Measurements from ENCODE around the gene SETD7.

SETD7 gene

DNA sequence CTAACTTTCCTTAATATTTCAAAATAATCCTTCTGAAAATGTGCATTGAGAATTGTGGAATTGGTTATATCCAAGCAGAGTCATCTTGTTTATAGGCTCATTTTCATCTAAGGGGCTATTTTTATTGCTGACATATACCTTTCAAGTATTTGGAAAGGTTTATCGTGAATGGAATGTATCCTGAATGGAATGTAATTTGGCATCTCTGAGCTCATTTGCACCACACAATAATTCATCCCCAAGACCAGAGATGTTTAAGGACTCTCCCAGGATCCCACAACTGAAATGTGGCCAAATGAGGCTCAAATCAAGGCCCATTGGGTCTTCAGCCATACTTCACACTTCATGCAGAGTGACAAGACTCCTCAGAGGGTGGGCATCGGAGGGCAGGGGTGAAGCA is 7.5 kb upstream of the SETD7 start:
- Histone ChIP-seq H4K20me1 (ENCODE audit: low read depth, low read length) (no peaks in the 10 kb centered on the region), H3K9me2 (replicated peaks; ENCODE audit: insufficient read depth, low read length) (no peaks in the 10 kb centered on the region), H3K4me2 (ENCODE audit: low read depth, low read length, poor library complexity, severe bottlenecking) (no peak overlapping the region)

DNA sequence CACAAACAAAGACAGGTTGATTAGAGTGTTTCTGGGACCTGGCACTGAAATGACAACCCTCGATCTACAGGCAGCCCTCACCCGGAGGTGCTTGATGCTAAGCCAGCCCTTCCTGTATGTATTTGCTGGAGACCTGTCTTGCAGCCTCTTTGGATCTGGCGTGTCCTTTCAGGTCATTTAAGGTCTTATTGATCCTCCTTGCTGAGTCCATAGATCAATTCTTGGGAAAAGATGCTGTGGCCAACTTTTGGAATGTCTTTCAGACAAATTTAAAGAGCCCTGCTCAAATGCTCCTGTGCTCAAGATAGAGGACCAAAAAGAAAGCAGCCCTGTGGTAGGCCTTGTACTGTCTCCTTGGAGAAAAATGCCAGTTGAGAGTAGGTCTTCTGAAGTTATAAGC is 6.8 kb upstream of the SETD7 start:
- Histone ChIP-seq H3K27ac (ENCODE audit: low read depth, low read length) (no peak overlapping the region), H3K79me2 (ENCODE audit: insufficient read depth, low read length) (no peaks in the 10 kb centered on the region), H3K4me3 (ENCODE audit: insufficient read depth, low read length, poor library complexity, severe bottlenecking) (no peak overlapping the region), H3K9ac (ENCODE audit: low read length) (no peak overlapping the region), H3K4me2 (ENCODE audit: low read depth, low read length, poor library complexity, severe bottlenecking) (no peak overlapping the region), H3K9me2 (replicated peaks; ENCODE audit: insufficient read depth, low read length) (no peaks in the 10 kb centered on the region), H3K27me3 (ENCODE audit: low read length) (no peaks in the 10 kb centered on the region), H3K36me3 (ENCODE audit: low read length) (no peaks in the 10 kb centered on the region), H2AFZ (ENCODE audit: low read depth, low read length, severe bottlenecking) (no peak overlapping the region), H4K20me1 (ENCODE audit: low read depth, low read length) (no peaks in the 10 kb centered on the region), H3K9me3 (ENCODE audit: insufficient read depth, low read length) (no peaks in the 10 kb centered on the region), H3F3A (ENCODE audit: insufficient read depth) (peaks cover 4% of the 10 kb centered on the region)
- no peak for TF ChIP-seq EZH2phosphoT487 (conservative IDR thresholded peaks at IDR 0.05; ENCODE audit: low read length)
- TF ChIP-seq CTCF (IDR thresholded peaks at IDR 0.05; ENCODE audit: insufficient read depth, low read length, poor library complexity, severe bottlenecking) = no peak

More for the DNA sequence above, 7.5 kb upstream of the SETD7 start:
- H3K36me3 ChIP-seq (ENCODE audit: low read length) = no peaks in the 10 kb centered on the region
- no peaks in the 10 kb centered on the region for H3K27me3 ChIP-seq (ENCODE audit: low read length)
- no peak for TF ChIP-seq CTCF (IDR thresholded peaks at IDR 0.05; ENCODE audit: insufficient read depth, low read length, poor library complexity, severe bottlenecking)
- TF ChIP-seq EZH2phosphoT487 (conservative IDR thresholded peaks at IDR 0.05; ENCODE audit: low read length) = no peak
- no peak overlapping the region for H3K9ac ChIP-seq (ENCODE audit: low read length)
- no peaks in the 10 kb centered on the region for H3F3A ChIP-seq (ENCODE audit: insufficient read depth)
- no peaks in the 10 kb centered on the region for H3K79me2 ChIP-seq (ENCODE audit: insufficient read depth, low read length)
- H3K4me3 ChIP-seq (ENCODE audit: insufficient read depth, low read length, poor library complexity, severe bottlenecking) = no peak overlapping the region
- no peak overlapping the region for H2AFZ ChIP-seq (ENCODE audit: low read depth, low read length, severe bottlenecking)
- no peak overlapping the region for H3K27ac ChIP-seq (ENCODE audit: low read depth, low read length)
- no peaks in the 10 kb centered on the region for H3K9me3 ChIP-seq (ENCODE audit: insufficient read depth, low read length)

GRCh38 chr4:139562067-139562684 is 6.2 kb upstream of the SETD7 start:
- no peak overlapping the region for H2AFZ ChIP-seq (ENCODE audit: low read depth, low read length, severe bottlenecking)
- no peaks in the 10 kb centered on the region for H3K79me2 ChIP-seq (ENCODE audit: insufficient read depth, low read length)
- no peak overlapping the region for H3K4me3 ChIP-seq (ENCODE audit: insufficient read depth, low read length, poor library complexity, severe bottlenecking)
- no peaks in the 10 kb centered on the region for H3K9me3 ChIP-seq (ENCODE audit: insufficient read depth, low read length)
- H3K9me2 ChIP-seq (replicated peaks; ENCODE audit: insufficient read depth, low read length) = no peaks in the 10 kb centered on the region
- peaks cover 10% of the 10 kb centered on the region for H3F3A ChIP-seq (ENCODE audit: insufficient read depth)
- H3K9ac ChIP-seq (ENCODE audit: low read length) = no peak overlapping the region
- no peaks in the 10 kb centered on the region for H3K27me3 ChIP-seq (ENCODE audit: low read length)
- no peaks in the 10 kb centered on the region for H4K20me1 ChIP-seq (ENCODE audit: low read depth, low read length)
- no peak overlapping the region for H3K27ac ChIP-seq (ENCODE audit: low read depth, low read length)
- H3K36me3 ChIP-seq (ENCODE audit: low read length) = no peaks in the 10 kb centered on the region
- no peak overlapping the region for H3K4me2 ChIP-seq (ENCODE audit: low read depth, low read length, poor library complexity, severe bottlenecking)
- TF ChIP-seq CTCF (IDR thresholded peaks at IDR 0.05; ENCODE audit: insufficient read depth, low read length, poor library complexity, severe bottlenecking) (no peak), EZH2phosphoT487 (conservative IDR thresholded peaks at IDR 0.05; ENCODE audit: low read length) (no peak)

Measured in SU-DHL-6 (cell line).